Ishikawa (cell line): ENCODE measurements around the gene PLN.

ENCODE experiments used
- EP300 ChIP-seq: IDR thresholded peaks from 2 replicates; pipeline ENCODE4 v1.6.1; 2012; ENCODE audit warnings: borderline replicate concordance
- NFIC ChIP-seq: IDR thresholded peaks from 2 replicates; pipeline ENCODE4 v1.6.1; 2012
- REST ChIP-seq: IDR thresholded peaks from 2 replicates; pipeline ENCODE4 v1.6.1; 2012; ENCODE audit warnings: low read depth, mild to moderate bottlenecking
- TAF1 ChIP-seq: IDR thresholded peaks from 2 replicates; pipeline ENCODE4 v1.6.1; 2012; ENCODE audit warnings: low read depth, mild to moderate bottlenecking
- TEAD4 ChIP-seq: IDR thresholded peaks from 2 replicates; pipeline ENCODE4 v1.6.1; 2012
- USF1 ChIP-seq: IDR thresholded peaks from 2 replicates; pipeline ENCODE4 v1.6.1; 2012
- YY1 ChIP-seq: IDR thresholded peaks from 2 replicates; pipeline ENCODE4 v1.6.1; 2012; ENCODE audit warnings: low read depth

- TF ChIP-seq TEAD4, result no peak
- no peak for TF ChIP-seq YY1
- no peak for TF ChIP-seq EP300
- no peak for TF ChIP-seq TAF1
- TF ChIP-seq REST, result no peak
- TF ChIP-seq NFIC, result no peak
- no peak for TF ChIP-seq USF1
These were observed 3.3 kb downstream of the PLN start for GRCh38 chr6:118551063-118552053.
